GM19035 (cell line): ENCODE data around the gene DUOX2.
"Not testable (repeated sequence)": the region's sequence is repeated elsewhere in the genome, so short reads cannot be mapped to it uniquely, and the experiment has no call there.

Experiments
- ATAC-seq: cut with Tn5 transposase; IDR thresholded peaks from one replicate; pipeline ENCODE4 v1.9.1; 2021; ENCODE audit not compliant: unreplicated experiment

The DUOX2 gene

DNA sequence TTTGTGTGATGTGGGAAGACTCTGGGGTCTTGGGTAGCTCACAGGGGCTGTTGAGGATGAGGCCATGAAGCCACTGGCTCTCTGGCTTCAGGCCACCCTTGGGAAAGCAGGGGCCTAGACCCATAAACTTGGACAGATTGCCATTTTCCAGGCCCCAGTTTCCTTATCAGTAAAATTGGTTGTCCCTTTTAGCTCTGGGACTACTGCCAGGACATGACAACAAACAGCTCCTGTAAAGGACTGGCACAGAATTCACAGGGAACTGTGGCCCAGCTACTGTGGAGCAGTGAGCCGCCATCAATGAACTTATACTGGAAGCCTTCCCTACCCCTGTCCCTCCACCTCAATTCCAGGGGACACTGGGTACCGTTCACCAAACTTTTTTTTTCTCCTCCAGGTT lies 36.6 kb downstream of the DUOX2 start:
- ATAC-seq, result not testable (repeated sequence)

- ATAC-seq, result not testable (repeated sequence)
Measured at GRCh38 chr15:45075440-45076320, 38.3 kb downstream of the DUOX2 start.

DNA sequence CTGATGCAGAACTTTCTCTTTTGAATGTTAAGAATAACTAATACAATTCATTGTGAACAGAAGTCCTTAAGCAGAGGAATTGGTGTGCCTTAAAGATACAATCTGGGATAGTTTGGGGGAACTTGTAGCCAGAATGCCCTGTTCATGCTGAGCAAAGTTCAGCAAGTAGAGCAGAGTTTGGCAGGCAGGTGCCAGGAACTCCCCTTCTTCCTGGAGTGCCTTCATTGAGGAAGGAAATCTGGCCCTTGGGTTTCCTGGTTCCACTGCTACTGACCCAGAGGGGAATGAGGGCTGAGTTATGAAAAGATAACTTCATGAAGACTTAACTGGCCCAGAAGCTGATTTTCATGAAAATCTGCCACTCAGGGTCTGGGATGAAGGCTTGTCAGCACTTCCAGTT lies 40.4 kb downstream of the DUOX2 start:
- ATAC-seq, result not testable (repeated sequence)

DNA sequence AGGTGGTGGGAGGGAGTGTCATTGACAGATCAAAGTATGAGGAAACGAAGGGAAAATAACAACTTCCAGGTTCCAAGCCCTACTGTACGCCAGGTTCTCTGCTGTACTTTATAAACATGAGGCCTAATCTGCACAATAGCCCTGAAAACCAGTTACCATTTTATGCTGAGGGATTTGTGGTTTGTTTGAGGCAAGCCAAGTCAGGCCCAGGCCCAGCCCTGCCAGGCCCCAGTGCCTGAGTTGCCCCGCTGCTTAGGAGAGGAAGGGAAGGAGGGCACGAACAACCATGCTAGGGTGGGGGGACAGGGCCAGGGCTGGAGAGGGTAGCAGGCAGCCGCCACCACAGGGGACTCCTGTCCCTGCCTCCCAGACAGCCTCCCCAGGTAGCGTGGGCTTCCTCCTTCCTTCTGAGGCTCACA lies 44.0 kb downstream of the DUOX2 start:
- ATAC-seq, result not testable (repeated sequence)

- ATAC-seq, result no peak
Measured at GRCh38 chr15:45064386-45064785, 49.6 kb downstream of the DUOX2 start.

DNA sequence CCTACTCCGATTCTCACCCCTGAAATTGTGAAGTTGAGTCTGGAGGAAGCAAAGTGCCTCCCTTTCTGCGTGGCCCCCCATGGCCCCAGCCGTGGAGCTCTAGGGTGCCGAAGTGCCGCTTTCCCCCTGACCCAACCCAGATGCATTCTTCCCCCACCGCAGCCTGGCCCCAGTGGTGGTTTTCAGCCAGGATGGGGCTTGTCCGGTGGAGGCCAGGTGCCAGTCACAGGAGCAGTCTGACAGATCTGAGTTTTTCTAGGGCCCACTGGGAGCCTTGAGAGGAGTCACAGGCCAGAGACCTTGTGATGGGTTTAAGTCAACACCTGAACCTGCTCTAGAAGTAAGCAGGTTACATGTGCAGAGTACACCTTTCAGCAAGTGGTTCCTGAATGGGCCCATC lies 51.7 kb downstream of the DUOX2 start:
- ATAC-seq, result not testable (repeated sequence)

- ATAC-seq, result not testable (repeated sequence)
Measured at GRCh38 chr15:45058690-45059675, 55.0 kb downstream of the DUOX2 start.

- ATAC-seq, result not testable (repeated sequence)
Measured at GRCh38 chr15:45052676-45053075, 61.3 kb downstream of the DUOX2 start.

GRCh38 chr15:45050587-45050986 lies 63.4 kb downstream of the DUOX2 start:
- no peak for ATAC-seq

GRCh38 chr15:45048794-45049631 lies 65.0 kb downstream of the DUOX2 start:
- ATAC-seq, result no peak

GRCh38 chr15:45048449-45048793 lies 65.6 kb downstream of the DUOX2 start:
- not testable (repeated sequence) for ATAC-seq

DNA sequence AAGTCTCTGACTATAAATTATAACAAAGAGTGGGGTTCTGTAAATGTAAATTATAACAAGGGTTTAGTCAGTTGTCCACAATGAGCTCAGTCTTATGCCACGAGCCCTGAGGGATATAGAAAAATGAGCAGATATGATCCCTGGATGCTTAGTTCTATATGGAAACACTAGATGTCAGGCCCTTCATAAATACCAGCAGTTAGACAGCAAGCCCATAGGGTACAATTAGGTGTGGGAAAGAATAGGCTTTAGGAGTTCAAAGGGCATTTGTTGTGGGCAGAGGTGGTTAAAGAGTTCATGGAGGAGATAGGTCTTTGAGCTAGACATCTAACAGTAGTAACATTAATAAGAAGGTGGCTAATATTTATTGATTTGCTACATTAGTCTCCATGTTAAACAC lies 69.7 kb downstream of the DUOX2 start:
- ATAC-seq, result not testable (repeated sequence)

GRCh38 chr15:45042859-45043258 lies 71.1 kb downstream of the DUOX2 start:
- ATAC-seq, result not testable (repeated sequence)
